NCI-H526 treated with DMSO at 0.1 percent for 48 hours (cell line): ENCODE results near the gene CLNK.

Experiments used
- DNase-seq: peaks from one replicate; lab custom pipeline; 2025; lab: John Stamatoyannopoulos, UW

The CLNK gene

DNA sequence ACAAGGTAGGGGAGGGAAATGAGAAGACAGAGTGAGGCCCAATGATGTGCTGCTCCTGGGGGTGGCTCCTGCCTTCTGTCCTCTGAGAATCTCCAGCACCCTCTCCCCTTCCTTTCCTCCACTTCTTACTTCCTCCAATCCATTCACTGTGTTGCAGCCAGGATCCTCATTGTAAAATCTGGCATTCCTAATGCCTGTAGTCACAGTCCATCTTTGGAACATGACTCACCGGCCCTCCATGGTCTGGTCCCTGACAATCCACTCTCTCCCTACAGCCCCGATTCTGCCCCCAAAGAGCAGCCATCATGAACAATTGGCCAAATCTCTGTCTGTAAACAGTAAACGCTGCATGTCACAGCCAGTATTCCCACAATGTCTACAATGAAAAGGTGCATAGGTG lies 72.9 kb downstream of the CLNK start:
- DNase-seq, result no peak

DNA sequence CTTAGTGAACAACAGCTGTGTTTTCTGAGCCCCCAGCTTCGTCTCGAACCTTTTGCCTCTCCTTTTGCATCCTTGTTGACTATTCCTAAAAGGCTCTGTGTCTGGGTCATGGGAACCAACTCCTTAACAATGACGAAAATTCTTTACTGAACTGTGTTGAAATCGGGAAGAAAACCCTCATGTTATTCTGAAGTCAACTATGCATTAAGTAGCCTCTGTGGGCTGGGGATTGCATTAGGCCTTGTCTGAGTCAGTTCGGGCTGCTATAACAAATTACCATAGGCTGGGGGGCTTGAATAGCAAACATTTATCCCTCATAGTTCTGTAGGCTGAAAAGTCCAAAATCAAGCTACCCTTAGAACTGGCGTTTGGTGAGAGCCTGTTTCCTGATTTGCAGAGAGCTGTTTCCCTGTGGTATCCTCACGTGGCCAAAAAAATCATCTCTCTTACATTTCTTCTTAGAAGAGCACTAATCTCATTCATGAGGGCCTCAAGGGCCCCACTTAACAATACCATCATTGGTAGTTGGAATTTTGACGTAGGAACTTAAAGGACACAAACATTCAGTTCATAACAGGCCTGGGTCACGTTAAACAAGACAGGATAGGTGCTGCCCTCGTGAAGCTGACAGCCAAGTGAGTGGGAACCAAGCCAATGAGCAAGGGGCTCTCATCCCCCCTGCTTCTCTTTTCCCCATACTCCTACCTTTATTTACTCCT lies 75.9 kb downstream of the CLNK start:
- DNase-seq, result no peak

DNA sequence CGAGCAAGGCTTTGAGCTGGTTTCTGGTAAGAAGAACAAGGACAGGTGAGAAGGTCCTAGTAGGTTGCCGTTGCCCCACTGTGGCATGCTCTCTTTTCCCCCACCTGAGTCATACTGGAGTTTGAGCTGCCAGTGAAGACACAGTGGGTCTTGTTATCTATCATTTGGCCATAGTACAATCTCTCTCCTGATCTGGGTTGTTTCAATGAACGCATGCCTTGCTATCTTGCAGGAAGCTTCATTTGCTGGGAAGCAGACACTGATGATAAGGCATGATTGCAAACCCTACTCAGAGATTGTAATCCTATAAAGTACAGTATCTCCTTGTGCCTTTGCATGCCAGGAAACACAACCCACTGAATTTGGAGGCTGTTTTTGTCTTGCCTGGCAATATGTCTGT lies 77.4 kb downstream of the CLNK start:
- DNase-seq, result no peak

DNA sequence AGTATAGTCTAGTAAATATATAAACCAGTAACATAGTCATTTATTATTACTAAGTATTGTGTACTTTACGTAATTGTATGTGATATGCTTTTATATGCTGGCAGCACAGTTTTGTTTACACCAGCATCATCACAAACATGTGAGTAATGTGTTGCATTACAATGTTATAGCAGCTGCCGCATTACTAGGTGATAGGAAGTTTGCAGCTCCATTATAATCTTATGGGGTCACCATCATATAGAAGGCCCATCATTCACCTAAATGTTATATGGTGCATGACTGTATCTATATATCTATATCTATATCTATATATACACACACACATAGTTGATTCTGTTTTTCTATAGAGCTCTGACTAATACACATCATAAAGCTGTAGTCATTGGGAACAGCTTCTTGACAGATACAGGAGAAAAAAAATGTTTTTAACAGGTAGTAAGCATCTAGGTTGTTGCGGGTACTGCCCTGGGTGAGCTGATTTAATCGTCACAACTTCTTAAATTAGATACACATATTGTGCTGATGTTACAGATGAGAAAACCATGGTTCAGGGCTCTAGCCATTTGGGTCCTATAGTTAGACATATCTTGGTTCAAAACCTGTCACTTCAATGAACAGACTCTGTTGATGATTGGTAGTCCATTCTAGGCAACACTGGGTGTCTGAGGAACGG lies 77.9 kb downstream of the CLNK start:
- DNase-seq, result no peak

DNA sequence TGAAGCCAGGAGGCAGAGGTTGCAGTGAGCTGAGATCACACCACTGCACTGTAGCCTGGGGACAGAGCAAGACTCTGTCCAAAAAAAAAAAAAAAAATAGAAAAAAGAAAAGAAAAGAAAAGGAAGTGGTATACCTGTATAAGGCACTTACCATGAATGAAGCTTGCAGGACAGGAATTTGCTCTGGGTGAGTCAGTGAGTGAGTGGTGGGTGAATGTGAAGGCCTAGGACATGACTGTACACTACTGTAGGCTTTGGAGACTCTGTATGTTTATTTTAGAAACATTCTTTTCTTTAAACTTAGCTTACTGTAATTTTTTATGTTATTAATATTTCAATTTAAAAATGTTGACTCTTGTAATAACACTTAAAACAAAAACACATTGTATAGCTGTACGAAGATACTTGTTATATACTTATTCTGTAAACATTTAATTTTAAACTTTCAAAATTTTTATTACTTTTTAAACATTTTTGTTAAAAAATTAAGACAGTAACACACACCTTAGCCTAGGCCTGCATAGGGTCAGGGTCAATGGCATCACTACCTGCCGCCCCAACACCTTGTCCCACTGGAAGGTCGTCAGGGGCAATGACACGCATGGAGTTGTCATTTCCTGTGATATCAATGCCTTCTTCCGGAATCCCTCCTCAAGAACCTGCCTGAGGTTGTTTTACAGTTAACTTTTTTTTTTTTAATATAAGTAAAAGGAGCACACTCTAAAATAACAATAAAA lies 78.7 kb downstream of the CLNK start:
- no peak for DNase-seq

DNA sequence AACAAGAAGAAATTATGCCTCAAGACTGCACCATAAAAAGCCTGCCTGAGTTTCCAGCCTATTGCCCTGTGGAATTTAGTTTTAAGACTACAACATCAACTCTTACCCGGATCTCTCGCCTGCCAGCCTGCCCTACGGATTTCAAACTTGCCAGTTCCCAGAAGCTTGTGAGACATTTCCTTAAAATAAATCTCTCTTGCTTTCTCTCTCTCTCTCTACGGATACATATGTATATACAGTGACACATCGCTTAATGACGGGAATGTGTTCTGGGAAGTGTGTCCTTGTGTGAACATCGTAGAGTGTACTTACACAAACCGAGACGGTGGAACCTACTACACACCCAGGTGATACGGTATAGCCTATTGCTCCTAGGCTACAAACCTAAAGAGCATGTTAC lies 79.5 kb downstream of the CLNK start:
- DNase-seq, result no peak

DNA sequence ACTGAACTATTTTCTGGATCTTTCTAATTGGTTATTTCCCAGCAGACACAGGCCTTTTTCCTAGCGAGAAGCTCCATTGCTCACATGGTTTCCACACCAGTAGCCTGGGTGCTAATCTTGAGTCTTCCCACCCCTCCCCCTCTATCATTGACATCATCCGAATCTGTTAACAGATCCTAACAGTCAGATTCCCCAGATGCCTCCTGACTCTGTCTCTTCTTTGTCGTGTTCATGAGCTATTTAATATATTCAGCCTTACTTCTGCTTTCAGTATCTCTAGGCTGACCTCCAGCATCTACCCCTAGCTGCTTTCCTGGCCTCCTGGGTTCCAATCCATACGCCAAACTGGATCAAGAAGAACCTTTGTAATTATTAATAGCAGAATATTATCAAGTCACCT lies 85.0 kb downstream of the CLNK start:
- no peak for DNase-seq

DNA sequence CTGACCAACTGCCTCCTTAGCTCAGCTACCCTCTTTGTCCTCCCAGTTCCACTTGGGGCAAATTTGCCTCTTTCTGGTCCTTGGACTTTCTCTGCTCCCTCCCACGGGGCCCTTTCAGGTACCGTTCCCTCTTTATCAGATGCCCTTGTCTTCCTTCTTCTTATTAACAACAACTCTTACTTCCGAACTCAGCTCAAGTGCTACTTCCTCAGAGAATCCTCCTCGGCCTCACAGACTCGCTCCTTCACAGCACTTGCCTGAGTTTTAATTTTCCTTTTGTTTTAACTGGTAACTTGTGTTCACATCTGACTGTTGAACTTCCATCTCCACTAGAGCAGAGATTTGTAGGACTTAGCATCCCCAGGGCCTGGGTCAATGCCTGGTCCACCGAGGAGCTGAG lies 85.7 kb downstream of the CLNK start:
- DNase-seq, result no peak

DNA sequence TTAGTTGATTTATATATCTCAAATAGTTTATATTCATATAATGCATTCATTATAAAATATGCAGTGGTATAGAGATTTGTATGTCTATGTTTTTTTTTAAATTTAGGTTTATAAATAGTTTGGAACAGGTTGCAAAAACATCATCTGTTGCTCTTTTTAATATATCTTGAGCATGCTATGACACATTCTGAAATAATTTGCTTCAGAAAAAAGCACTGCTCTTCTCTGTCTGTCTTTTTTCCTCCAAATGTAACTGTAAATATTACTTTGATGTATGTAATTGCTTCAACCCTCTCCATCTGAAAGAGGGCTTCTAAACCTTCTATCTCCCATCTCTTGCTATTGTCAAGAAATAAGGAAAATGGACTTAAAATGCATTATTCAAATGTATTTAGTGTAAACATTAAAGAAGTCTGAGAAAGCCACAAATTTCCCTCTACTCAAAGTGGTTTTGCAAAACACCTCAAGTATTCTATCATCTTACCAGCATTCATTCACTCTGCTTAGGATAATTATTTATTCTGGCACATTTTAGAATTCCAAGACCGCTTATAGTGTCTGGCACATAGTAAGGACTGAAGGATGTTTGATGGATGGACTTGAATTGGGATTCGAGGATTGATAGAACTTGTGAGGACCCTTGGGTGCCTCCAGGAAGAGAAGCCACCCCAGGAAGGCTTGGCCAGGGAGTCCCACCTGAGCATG lies 87.8 kb downstream of the CLNK start:
- DNase-seq, result no peak

DNA sequence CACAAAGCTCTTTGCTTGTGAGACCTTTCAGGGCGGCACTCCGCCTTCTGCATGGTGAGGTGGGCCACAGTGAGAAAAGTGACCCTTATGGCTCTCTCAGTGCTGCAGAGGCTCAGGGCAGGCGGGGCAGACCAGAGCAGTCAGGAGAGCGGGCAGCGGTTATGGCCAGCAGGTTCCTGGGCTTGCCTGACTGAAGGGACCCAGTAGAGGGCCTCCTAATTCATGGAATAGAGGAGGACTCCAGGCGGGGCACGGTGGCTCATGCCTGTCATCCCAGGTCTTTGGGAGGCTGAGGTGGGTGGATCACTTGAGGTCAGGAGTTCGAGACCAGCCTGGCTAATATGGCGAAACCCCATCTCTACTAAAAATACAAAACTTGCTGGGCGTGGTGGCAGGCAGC lies 91.4 kb downstream of the CLNK start:
- DNase-seq, result no peak

DNA sequence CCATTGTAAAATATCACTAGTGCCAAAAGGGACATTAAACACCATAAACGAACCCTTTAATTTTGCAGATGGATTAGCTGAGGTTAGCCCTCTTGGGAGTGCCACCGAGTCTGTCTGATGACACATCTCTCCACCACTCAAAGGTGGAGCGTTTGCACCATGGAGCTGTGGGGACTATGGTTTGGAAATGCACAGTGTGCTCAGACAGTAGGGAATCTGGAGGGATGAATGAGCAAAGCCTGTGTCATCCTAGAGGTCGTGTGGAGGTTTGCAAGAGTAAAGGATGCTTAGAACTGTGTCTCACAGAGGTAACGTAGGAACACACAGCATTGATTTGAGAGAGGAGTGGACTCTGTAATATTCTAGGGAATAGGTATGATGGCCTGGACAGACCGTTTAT lies 93.7 kb downstream of the CLNK start:
- DNase-seq, result no peak

DNA sequence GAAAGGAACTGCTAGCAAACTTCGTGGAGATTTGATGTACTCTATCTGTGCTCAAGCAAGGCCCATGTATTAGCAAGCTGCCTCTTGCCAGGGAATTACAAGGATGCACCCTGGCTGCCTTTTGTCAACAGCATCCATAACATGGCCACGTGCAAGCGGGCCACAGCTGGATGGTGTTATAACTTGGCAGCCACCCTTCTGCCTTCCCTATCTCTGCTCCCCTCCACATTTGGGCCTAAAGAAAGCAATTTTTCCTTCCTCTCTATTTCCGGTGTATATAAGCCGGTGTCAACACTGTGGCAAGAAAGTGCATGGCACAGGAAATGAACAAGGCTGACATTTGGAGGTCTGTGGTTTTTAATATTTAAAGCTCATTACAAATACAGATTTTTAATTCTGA lies 94.8 kb downstream of the CLNK start:
- no peak for DNase-seq

DNA sequence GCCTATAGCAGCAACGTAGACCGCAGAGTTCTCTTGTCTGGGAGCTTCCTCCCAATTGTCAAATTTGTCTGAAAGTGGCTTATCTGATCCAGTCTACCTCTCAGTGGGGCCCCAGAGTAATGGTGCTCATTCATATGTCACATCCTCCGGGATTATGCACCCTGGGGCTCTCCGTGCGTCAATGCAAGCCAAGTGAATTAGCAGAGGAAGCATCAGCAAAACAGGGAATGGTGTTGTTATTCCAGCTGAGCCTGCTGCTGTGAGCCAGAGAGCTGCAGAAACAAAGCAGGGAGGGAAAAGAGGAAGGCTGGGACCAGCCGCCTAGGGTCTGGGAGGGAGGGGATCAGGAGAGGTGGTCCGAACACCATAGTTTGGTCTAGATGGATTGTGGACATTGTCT lies 95.2 kb downstream of the CLNK start:
- no peak for DNase-seq

DNA sequence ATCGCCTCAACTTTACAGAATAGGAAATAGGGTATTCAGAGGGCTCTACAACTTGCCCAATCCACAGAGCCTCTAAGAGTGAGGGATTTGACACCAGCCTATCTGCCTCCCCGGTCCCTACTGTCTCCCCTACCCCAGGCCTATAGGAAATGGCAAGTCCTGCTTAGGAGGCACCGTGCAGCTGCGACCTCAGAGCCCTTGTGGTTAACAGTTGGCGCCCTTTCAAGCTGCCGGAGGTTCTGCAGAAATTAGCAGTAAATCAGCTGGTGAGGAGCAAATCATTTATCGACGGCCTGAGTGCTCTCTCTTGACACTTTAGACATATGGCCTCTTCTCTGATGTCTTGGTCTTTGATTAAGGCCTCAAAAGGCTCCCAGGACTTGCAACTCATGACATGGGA lies 96.9 kb downstream of the CLNK start:
- no peak for DNase-seq

DNA sequence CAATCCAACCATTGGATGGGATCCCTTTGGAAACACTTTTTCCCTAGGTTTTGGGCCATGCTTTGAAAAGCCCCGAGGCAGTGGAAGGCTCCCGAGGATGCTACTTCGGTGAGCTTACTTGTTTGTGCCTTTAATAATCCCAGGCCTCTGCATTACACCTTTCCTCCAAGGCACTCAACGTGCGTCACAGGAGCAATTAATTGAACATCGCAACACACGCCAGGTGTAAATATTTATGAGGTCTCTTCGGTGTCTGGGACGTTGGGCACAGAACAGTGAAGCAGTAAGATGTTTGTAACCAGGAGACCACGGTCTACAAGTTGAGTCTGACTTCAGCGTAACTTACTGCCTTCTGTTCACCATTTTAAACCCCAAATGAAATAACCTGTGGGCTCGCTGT lies 97.3 kb downstream of the CLNK start:
- DNase-seq, result no peak

DNA sequence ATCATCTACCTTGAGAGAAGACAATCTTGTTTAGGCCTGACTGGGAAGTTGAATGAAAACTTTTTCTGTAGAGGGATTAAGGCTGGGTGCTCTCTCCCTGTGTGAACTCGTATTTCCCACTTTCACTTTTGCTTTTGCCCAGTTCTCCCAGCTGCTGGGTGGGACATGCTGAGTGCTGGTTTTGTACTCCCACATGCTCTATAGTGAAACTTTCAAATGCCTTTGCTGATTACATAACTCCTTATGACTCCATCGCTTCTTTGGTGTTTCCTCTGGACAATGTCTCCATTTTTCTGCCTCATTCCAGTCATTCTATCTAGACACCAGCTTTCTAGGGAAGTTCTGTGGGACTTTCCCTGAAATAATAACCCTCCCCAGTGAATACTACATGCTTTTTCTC lies 100.5 kb downstream of the CLNK start:
- no peak for DNase-seq

DNA sequence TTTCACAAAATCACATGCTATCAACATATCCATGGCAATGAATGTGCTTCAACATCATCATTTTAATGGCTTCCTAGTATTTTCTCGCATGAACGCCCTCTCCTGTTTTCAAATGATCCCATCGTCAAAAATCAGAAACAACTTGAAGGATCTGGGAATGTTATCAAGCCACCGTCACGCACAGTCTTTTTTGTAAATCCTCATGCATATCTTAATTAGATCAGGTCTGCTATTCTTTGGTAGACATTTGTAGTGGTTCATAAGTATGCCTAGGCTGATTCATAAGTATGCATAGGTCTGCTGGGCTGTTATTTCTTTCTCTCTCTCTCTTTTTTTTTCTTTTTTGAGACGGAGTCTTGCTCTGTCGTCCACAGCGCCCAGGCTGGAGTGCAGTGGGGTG lies 101.6 kb downstream of the CLNK start:
- DNase-seq, result no peak

DNA sequence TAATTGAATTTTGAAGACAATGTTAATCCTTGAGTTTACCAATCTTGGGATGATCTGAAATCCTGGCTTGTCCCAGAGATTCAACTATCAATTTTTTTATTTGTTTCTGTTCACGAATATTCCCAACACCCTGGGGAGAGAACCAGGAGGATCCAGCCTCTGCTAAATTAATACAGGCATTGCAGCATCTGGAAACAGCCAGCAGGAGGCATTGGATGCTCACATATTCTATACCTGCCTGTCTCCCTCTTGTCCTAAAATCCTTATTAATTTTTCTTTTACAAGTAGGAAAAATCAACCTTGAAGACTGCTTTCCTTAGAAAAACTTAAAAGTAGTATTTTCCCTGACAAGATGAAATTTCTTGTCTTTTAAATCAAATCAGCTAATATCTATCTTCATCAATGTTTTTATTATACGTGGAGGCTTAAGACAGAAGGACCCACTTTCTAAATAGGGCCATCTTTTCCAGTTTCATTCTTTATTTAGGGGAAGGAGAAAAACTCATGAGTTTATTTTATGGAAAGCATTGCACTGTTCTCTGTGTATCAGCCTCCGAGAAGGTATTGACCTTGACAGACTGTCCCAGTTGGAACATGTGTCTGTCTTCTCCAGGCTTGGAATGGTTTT lies 102.4 kb downstream of the CLNK start:
- DNase-seq, result peak; percentile 21

DNA sequence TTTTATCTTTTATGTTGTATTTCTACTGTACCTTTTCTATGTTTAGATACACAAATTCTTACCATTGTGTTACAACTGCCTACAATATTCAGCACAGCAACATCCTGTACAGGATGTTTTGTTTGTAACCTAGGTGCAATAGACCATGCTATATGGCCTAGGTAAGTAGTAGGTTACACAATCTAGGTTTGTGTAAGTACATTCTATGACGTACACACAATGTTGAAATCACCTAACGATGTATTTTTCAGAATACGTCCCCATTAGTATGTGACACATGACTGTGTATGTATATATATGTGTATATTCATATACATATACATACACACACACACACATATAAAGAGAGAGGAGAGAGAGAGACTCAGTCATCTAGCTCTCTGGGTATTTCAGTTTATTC lies 103.5 kb downstream of the CLNK start:
- no peak for DNase-seq

DNA sequence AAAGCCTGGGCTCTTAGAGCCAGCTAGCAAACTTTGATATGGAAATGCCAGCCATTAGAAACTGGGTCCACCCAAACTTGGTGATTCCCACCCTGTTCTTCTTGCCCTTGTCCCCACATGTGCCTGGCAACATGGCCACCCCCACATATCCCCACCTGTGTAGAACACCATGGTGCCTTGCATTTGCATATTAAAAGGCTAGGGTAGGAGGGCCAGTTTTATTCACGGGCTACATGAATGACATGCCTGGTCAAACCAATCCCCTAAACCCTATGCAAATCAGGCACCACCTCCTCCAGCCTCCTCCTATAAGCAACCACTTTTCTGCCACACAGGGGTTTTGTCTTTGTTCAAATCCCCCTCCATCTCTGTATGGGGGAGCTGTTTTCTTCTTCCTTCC lies 104.9 kb downstream of the CLNK start:
- no peak for DNase-seq

DNA sequence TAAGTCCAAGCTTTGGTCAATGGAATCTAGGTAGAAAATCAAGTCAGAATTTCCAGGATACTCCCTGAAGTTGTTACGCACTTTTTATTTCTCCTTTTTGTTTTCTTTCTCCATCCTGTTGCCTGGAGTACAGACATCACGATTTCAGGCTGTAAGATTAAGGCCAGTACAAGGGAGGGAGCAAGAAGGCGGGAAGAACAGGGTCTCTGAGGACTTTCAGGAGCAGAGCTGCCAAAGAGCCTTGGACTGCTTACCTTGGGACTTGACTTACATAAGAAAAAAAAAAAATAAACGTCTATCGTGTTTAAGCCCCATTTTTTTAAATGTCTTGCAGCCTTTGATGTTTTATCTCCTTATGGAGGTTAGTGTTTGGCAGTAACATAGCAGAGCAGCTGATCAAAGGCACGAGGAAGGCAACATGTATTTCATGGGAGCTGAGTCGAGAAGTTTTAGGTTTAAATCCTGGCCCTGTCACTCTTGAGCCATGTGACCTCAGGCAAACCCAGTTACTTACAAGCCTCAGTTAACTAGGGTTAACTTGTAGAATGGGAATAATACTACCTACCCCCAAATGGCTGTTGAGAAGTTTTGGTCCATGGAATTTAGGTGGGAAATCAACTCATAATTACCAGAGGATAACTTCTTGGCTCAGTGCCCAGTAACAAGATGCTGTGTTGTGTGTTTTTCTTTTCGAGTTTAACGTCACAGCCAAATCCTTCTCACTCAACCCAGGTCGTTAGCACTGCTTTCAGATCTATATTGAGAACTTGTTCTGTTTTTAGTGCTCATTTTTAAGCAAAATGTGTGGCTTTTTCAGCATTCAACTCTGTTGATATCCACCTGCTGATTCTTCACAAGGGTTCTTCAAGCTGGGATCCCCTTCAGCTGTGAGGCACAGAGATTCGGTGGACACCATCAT lies 106.8 kb downstream of the CLNK start:
- DNase-seq, result no peak
